Osteoblast (primary cell): ENCODE results near the gene MESD. TPM values are rescaled to one million over a fixed set of nuclear protein-coding genes. Genes with fewer than 3 reads are reported as not detected.
A peak's percentile ranks its signal among the peaks of the same experiment; 100 is the strongest.

Experiments used
- DNase-seq: peaks from one replicate; pipeline ENCODE4 v3.0.0; 2011; ENCODE audit warnings: low spot score, mixed read lengths; ENCODE audit not compliant: insufficient read length; ENCODE audit errors: missing footprints
- H2AFZ ChIP-seq: 2 replicates; pipeline ENCODE4 v1.6.0; 2011; ENCODE audit warnings: mild to moderate bottlenecking, low read length
- H3K27ac ChIP-seq: 2 replicates; pipeline ENCODE4 v1.5.1; 2011; ENCODE audit warnings: mild to moderate bottlenecking, low read depth, low read length, moderate library complexity
- H3K27me3 ChIP-seq: 2 replicates; pipeline ENCODE4 v1.6.0; 2012; ENCODE audit warnings: mild to moderate bottlenecking, control low read depth, inconsistent platforms, low read length, moderate library complexity; ENCODE audit not compliant: insufficient read depth
- H3K36me3 ChIP-seq: 2 replicates; pipeline ENCODE4 v1.5.1; 2011; ENCODE audit warnings: mild to moderate bottlenecking, low read length, control low read depth, moderate library complexity; ENCODE audit not compliant: insufficient read depth
- H3K4me1 ChIP-seq: 2 replicates; pipeline ENCODE4 v1.5.1; 2011; ENCODE audit warnings: mild to moderate bottlenecking, low read length, control low read depth, moderate library complexity; ENCODE audit not compliant: insufficient read depth
- H3K4me2 ChIP-seq: 2 replicates; pipeline ENCODE4 v1.6.0; 2011; ENCODE audit warnings: mild to moderate bottlenecking, low read length; ENCODE audit not compliant: insufficient read depth
- H3K4me3 ChIP-seq: fragments of 200-600 bp; sonication (generic); 3 replicates; pipeline ENCODE4 v1.5.1; 2012; ENCODE audit warnings: mild to moderate bottlenecking, low read length, inconsistent platforms; ENCODE audit not compliant: insufficient read depth
- H3K79me2 ChIP-seq: 2 replicates; pipeline ENCODE4 v1.6.0; 2012; ENCODE audit warnings: mild to moderate bottlenecking, low read length, control low read depth, inconsistent platforms; ENCODE audit not compliant: insufficient read depth
- H3K9me3 ChIP-seq: 2 replicates; pipeline ENCODE4 v1.5.1; 2011; ENCODE audit warnings: low read depth, low read length, control low read depth
- H4K20me1 ChIP-seq: 2 replicates; pipeline ENCODE4 v1.6.0; 2012; ENCODE audit warnings: mild to moderate bottlenecking, low read length, control low read depth; ENCODE audit not compliant: insufficient read depth
- total RNA-seq: library from RNA; depleted of rRNA; stranded (reverse); fragments of >200 nt; gene quantifications from 2 replicates; pipeline ENCODE4 v1.2.3, GENCODE V29; 2012
- TF ChIP-seq, protein P1 (sequence below): IDR thresholded peaks from 2 replicates; pipeline ENCODE4 v1.5.1; 2011; ENCODE audit warnings: mild to moderate bottlenecking, low read depth, low read length, moderate library complexity; ENCODE audit errors: extremely low read depth

MESD gene
- total RNA-seq, 1 donor = 16.6 TPM

DNA sequence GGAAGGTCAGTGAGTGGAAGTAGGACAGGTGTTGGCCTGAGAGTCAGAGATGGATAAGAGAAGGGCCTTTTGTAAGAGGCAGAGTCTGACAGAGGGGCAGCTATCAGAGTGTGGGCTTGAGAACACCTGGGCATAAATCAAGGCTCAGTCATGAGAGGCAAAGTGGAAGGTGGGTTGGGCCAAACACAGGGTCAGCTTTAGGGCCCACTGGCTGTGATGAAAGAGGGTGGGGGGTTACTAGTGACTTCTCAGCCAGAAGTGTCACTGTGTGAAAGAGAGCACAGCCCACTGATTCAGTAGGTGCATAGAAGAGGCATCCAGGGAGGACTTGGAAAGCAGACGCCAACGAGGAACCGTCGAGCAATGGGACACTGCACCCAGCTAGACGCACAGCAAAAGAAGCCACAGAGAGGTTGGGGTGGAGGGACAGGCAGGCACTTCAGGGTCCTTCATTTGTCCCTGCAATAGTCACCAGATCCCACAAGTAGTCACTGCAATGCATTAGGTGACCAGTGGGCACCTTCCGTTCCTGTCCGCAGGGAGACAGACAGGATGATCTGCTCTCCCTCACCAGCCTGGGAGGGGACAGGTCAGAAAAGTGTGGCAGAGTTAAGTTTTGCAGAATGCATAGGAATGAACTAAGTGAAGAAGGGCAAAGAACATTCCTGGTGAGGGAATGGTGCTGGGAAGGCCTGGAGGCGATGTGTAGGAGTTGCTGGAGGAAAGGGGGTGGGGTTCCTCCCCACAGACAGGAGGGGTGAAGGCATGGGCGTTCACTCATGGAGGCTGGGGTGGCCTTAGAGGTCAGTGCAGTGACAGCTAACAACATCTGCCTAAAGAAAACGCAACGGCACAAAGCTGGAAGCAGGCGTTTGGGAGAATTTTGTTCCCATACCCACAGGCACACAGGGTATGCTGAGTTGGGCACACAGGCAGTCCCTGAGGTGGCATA lies 36.3 kb downstream of the MESD start:
- TF ChIP-seq, protein P1, sequence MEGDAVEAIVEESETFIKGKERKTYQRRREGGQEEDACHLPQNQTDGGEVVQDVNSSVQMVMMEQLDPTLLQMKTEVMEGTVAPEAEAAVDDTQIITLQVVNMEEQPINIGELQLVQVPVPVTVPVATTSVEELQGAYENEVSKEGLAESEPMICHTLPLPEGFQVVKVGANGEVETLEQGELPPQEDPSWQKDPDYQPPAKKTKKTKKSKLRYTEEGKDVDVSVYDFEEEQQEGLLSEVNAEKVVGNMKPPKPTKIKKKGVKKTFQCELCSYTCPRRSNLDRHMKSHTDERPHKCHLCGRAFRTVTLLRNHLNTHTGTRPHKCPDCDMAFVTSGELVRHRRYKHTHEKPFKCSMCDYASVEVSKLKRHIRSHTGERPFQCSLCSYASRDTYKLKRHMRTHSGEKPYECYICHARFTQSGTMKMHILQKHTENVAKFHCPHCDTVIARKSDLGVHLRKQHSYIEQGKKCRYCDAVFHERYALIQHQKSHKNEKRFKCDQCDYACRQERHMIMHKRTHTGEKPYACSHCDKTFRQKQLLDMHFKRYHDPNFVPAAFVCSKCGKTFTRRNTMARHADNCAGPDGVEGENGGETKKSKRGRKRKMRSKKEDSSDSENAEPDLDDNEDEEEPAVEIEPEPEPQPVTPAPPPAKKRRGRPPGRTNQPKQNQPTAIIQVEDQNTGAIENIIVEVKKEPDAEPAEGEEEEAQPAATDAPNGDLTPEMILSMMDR = no peak
- no peak for DNase-seq
- H4K20me1 ChIP-seq = peaks cover 26% of the 10 kb centered on the region

DNA sequence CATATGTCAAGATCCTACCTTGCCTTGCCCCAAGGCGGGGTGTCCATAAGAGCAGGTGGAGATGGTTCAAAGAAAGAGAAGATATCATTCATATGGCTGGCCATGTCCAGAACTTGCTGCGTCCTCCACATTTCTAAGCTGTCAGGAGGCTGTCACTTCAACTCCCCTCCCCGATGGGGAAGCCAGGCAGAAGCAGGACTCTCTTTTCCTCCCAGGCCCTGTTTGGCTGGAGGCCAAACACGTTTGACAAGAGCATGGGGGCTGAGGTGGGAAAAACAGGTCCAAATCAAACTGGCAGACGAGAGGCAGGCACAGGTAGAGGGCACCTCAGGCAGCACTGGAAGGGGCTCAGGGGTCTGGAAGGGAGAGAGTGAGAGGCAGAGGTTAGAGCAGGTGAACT lies 37.7 kb downstream of the MESD start:
- Histone ChIP-seq H4K20me1 (peaks cover 26% of the 10 kb centered on the region), H3K79me2 (no peaks in the 10 kb centered on the region), H3K4me1 (peaks cover 11% of the 10 kb centered on the region)

More for the DNA sequence above, 36.3 kb downstream of the MESD start:
- no peaks in the 10 kb centered on the region for H3K27me3 ChIP-seq
- no peak overlapping the region for H3K4me3 ChIP-seq
- H3K9me3 ChIP-seq = no peaks in the 10 kb centered on the region
- no peak overlapping the region for H2AFZ ChIP-seq
- H3K4me1 ChIP-seq = peaks cover 13% of the 10 kb centered on the region
- H3K4me2 ChIP-seq = no peak overlapping the region
- no peak overlapping the region for H3K27ac ChIP-seq
- H3K36me3 ChIP-seq = peaks cover 36% of the 10 kb centered on the region
- H3K79me2 ChIP-seq = no peaks in the 10 kb centered on the region

DNA sequence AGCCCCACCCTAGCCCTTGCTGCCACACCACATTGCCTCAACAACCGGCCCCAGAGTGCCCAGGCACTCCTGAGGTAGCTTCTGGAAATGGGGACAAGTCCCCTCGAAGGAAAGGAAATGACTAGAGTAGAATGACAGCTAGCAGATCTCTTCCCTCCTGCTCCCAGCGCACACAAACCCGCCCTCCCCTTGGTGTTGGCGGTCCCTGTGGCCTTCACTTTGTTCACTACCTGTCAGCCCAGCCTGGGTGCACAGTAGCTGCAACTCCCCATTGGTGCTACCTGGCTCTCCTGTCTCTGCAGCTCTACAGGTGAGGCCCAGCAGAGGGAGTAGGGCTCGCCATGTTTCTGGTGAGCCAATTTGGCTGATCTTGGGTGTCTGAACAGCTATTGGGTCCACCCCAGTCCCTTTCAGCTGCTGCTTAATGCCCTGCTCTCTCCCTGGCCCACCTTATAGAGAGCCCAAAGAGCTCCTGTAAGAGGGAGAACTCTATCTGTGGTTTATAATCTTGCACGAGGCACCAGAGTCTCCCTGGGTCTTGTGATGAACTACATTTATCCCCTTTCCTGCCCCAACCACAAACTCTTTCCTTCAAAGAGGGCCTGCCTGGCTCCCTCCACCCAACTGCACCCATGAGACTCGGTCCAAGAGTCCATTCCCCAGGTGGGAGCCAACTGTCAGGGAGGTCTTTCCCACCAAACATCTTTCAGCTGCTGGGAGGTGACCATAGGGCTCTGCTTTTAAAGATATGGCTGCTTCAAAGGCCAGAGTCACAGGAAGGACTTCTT lies 39.1 kb downstream of the MESD start:
- H4K20me1 ChIP-seq = peaks cover 26% of the 10 kb centered on the region
- H3K79me2 ChIP-seq = no peaks in the 10 kb centered on the region
- H3K4me1 ChIP-seq = peaks cover 5% of the 10 kb centered on the region
- H3K9me3 ChIP-seq = no peaks in the 10 kb centered on the region
- no peaks in the 10 kb centered on the region for H3K27me3 ChIP-seq
- H3K36me3 ChIP-seq = peaks cover 64% of the 10 kb centered on the region
- no peak overlapping the region for H2AFZ ChIP-seq
- DNase-seq = no peak
- no peak overlapping the region for H3K4me3 ChIP-seq
- H3K4me2 ChIP-seq = no peak overlapping the region
- H3K27ac ChIP-seq = no peak overlapping the region
- TF ChIP-seq, protein P1 = no peak

More for the DNA sequence above, 37.7 kb downstream of the MESD start:
- Histone ChIP-seq H3K4me2 (no peak overlapping the region), H3K4me3 (no peak overlapping the region), H3K9me3 (no peaks in the 10 kb centered on the region), H3K27ac (no peak overlapping the region), H3K27me3 (no peaks in the 10 kb centered on the region), H3K36me3 (peaks cover 50% of the 10 kb centered on the region), H2AFZ (no peak overlapping the region)
- TF ChIP-seq, protein P1 = no peak
- DNase-seq = no peak

DNA sequence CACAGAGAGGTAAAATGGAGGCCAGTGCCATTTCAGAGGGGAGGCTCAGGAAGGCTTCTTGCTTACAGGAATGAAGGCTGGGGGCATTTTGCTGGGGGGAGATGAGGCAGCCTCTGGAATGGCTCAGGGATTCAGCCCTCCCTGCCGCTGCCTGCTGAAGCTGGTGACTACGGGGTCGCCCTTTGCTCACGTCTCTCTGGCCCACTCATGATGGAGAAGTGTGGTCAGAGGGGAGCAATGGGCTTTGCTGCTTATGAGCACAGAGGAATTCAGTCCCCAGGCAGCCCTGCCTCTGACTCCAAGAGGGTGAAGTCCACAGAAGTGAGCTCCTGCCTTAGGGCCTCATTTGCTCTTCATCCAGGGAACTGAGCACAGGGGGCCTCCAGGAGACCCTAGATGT lies 39.9 kb downstream of the MESD start:
- peak; percentile 15 for DNase-seq
- H3K4me3 ChIP-seq = no peak overlapping the region
- H2AFZ ChIP-seq = no peak overlapping the region
- peaks cover 72% of the 10 kb centered on the region for H3K36me3 ChIP-seq
- no peak overlapping the region for H3K4me2 ChIP-seq
- no peaks in the 10 kb centered on the region for H3K79me2 ChIP-seq
- H4K20me1 ChIP-seq = peaks cover 31% of the 10 kb centered on the region
- H3K9me3 ChIP-seq = no peaks in the 10 kb centered on the region
- H3K27ac ChIP-seq = no peak overlapping the region
- H3K4me1 ChIP-seq = peaks cover 5% of the 10 kb centered on the region
- H3K27me3 ChIP-seq = no peaks in the 10 kb centered on the region
- TF ChIP-seq, protein P1 = no peak
